Uterus (tissue), 4 donors: ENCODE results near the gene PPCDC. TPM values are rescaled to one million over a fixed set of nuclear protein-coding genes. Genes with fewer than 3 reads are reported as not detected.
A peak's percentile ranks its signal among the peaks of the same experiment; 100 is the strongest.

Experiments used
- DNase-seq, 2 donors: peaks; one replicate each; pipeline ENCODE4 v3.0.0-alpha.2; 2019 to 2020
- H3K27ac ChIP-seq, 2 donors: fragments of 200-600 bp; sonication (generic); 1 replicate in 1 of 2; 2 replicates in 1 of 2; pipeline ENCODE4 v1.5.1; 2016 to 2018
- H3K27me3 ChIP-seq, 2 donors: fragments of 200-600 bp; sonication (generic); one replicate each; pipeline ENCODE4 v1.5.1; 2018 to 2019; ENCODE audit warnings: control low read depth in 1 of 2
- H3K36me3 ChIP-seq, 2 donors: fragments of 200-600 bp; sonication (generic); one replicate each; pipeline ENCODE4 v1.5.1; 2019; ENCODE audit warnings: control low read depth in 1 of 2
- H3K4me1 ChIP-seq, 2 donors: fragments of 200-600 bp; sonication (generic); one replicate each; pipeline ENCODE4 v1.5.1; 2018 to 2019; ENCODE audit warnings: control low read depth in 1 of 2
- H3K4me3 ChIP-seq, 2 donors: fragments of 200-600 bp; sonication (generic); 1 replicate in 1 of 2; 2 replicates in 1 of 2; pipeline ENCODE4 v1.5.1; 2018 to 2019; ENCODE audit warnings: mild to moderate bottlenecking in 1 of 2
- H3K9me3 ChIP-seq, 2 donors: fragments of 200-600 bp; sonication (generic); one replicate each; pipeline ENCODE4 v1.5.1; 2019; ENCODE audit warnings: control low read depth in 1 of 2
- POLR2A ChIP-seq, 2 donors: fragments of 450-650 bp; IDR thresholded peaks; one replicate each; pipeline ENCODE4 v1.6.1; 2016; ENCODE audit warnings: antibody characterized with exemption in 2 of 2, mild to moderate bottlenecking in 1 of 2, moderate library complexity in 1 of 2
- intact Hi-C: fragments of 100-400 bp; cut with DNase I; formaldehyde crosslinking; loops from one replicate; pipeline ENCODE4 v1.15.1; 2023; ENCODE audit warnings: low total_unique reads
- total RNA-seq, 4 donors: library from RNA; depleted of rRNA in 3 of 4; stranded (reverse); fragments of >200 nt in 3 of 4; gene quantifications; one replicate each; pipeline versions ENCODE4 v1.1.0 to v1.2.4, GENCODE V29; 2014 to 2023
- TF ChIP-seq, protein P1 (sequence below), 4 experiments: fragments of 200-600 bp in 2 of 4; fragments of 450-650 bp in 2 of 4; sonication (generic) in 2 of 4; IDR thresholded peaks; one replicate each; pipeline ENCODE4 v1.5.1; 2016 to 2019; ENCODE audit warnings: antibody characterized with exemption in 4 of 4, mild to moderate bottlenecking in 2 of 4, moderate library complexity in 1 of 4
- donor health status: DM: yes; HTN: yes; CAD: no.

The PPCDC gene
- total RNA-seq, 4 donors from 2014 or later: 1.2 to 22.8 (median 6.9) TPM

DNA sequence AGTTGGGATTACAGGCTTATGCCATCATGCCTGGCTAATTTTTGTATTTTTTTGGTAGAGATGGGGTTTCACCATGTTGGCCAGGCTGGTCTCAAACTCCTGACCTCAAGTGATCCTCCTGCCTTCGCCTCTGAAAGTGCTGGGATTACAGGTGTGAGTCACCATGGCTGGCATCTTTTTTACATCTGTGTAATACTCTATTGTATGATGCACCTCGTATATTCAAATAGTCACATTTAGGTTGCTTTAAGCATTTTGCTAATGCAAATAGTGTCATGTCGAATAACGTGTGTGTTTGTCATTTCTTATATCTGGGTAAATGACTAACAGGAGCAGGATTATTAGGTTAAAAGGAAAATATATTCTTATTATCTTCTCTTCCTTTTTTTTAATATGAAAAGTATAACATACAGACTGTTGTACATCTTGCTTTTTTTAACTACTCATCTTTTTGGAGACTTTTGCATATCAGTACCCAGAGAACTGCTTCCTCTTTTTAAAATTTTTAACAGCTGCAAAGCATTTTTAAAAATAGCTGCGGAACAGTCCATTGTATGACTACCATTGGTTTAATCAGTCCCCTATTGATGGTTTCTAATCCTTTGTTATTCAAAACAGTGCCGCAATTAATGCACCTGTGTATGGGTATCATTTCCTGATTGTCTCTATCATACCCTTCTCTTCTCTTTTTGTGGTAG, 14.6 kb upstream of the PPCDC start:
- Histone ChIP-seq H3K4me1 (no peaks in the 10 kb centered on the region), H3K27ac (no peak overlapping the region), H3K9me3 (no peaks in the 10 kb centered on the region), H3K36me3 (no peaks in the 10 kb centered on the region), H3K4me3 (no peak overlapping the region), H3K27me3 (no peaks in the 10 kb centered on the region)
- intact Hi-C loops: no loop called here
- no peak for DNase-seq
- no peak for TF ChIP-seq POLR2A (IDR thresholded peaks at IDR 0.05)
- TF ChIP-seq, protein P1, sequence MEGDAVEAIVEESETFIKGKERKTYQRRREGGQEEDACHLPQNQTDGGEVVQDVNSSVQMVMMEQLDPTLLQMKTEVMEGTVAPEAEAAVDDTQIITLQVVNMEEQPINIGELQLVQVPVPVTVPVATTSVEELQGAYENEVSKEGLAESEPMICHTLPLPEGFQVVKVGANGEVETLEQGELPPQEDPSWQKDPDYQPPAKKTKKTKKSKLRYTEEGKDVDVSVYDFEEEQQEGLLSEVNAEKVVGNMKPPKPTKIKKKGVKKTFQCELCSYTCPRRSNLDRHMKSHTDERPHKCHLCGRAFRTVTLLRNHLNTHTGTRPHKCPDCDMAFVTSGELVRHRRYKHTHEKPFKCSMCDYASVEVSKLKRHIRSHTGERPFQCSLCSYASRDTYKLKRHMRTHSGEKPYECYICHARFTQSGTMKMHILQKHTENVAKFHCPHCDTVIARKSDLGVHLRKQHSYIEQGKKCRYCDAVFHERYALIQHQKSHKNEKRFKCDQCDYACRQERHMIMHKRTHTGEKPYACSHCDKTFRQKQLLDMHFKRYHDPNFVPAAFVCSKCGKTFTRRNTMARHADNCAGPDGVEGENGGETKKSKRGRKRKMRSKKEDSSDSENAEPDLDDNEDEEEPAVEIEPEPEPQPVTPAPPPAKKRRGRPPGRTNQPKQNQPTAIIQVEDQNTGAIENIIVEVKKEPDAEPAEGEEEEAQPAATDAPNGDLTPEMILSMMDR (IDR thresholded peaks at IDR 0.05): no peak

DNA sequence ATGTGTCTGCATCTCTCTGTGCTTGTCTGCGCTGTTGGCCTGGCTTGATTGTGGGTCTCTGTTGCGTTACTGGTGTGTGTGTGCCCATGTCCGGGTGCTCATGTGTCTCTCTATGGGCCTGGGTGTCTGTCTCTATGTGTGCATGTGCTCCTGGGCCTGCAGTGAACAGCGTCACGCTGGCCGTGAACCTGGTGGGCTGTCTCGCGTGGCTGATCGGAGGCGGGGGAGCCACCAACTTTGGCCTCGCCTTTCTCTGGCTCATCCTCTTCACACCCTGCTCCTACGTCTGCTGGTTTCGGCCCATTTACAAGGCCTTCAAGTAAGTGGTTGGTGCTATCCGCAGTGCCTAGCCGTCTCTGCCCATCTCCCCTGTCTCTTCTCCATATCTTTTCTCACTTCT, 7.0 kb upstream of the PPCDC start:
- Histone ChIP-seq H3K27me3 (no peaks in the 10 kb centered on the region), H3K4me1 (no peaks in the 10 kb centered on the region), H3K36me3 (no peaks in the 10 kb centered on the region), H3K4me3 (no peak overlapping the region), H3K27ac (no peak overlapping the region), H3K9me3 (no peaks in the 10 kb centered on the region)
- intact Hi-C loops: no loop called here
- TF ChIP-seq POLR2A (IDR thresholded peaks at IDR 0.05): no peak
- TF ChIP-seq, protein P1 (IDR thresholded peaks at IDR 0.05): no peak
- no peak for DNase-seq

DNA sequence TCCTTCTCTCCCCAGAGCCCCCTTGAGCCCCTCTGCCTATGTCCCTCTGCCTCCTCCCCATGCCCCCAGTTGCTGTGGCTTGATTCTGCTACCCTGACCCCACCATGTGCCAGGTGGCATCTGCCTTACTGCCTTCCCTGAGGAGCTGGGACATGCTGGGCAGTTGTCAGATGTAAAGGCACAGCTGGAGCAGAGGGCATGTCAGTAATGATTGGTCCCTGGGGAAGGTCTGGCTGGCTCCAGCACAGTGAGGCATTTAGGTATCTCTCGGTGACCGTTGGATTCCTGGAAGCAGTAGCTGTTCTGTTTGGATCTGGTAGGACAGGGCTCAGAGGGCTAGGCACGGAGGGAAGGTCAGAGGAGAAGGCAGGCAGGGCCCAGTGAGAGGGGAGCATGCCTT, 3.5 kb upstream of the PPCDC start:
- Histone ChIP-seq H3K4me1 (peaks cover 0 to 6% of the 10 kb centered on the region in 2 donors), H3K27me3 (no peaks in the 10 kb centered on the region), H3K4me3 (no peak overlapping the region), H3K36me3 (no peaks in the 10 kb centered on the region), H3K9me3 (no peaks in the 10 kb centered on the region), H3K27ac (no peak overlapping the region)
- intact Hi-C loops: no loop called here
- no peak for DNase-seq
- TF ChIP-seq POLR2A (IDR thresholded peaks at IDR 0.05): no peak
- TF ChIP-seq, protein P1 (IDR thresholded peaks at IDR 0.05): no peak

DNA sequence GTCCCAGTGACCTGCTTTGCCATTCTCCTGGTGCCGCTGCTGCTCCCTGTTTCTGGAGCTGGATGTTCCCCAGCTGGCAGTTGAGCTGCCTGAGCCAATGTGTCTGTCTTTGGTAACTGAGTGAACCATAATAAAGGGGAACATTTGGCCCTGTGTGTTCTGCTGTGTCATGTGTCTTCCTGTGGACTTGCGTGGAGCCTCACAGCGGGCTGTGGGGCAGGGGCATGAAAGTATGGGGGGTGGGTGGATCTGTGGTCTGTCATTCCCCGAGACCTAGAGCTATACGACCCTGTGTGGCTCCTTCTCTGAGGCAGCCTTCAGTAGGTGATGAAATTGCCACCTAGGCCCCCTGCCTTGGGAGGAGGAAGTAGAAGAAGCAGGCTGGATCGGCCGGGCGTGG, 2.0 kb upstream of the PPCDC start:
- TF ChIP-seq, protein P1 (IDR thresholded peaks at IDR 0.05): no peak
- TF ChIP-seq POLR2A (IDR thresholded peaks at IDR 0.05): no peak
- Histone ChIP-seq H3K4me3 (no peak overlapping the region), H3K36me3 (no peaks in the 10 kb centered on the region), H3K4me1 (peaks cover 0 to 6% of the 10 kb centered on the region in 2 donors), H3K27me3 (no peaks in the 10 kb centered on the region), H3K9me3 (no peaks in the 10 kb centered on the region), H3K27ac (no peak overlapping the region)
- intact Hi-C loops: no loop called here
- no peak for DNase-seq

DNA sequence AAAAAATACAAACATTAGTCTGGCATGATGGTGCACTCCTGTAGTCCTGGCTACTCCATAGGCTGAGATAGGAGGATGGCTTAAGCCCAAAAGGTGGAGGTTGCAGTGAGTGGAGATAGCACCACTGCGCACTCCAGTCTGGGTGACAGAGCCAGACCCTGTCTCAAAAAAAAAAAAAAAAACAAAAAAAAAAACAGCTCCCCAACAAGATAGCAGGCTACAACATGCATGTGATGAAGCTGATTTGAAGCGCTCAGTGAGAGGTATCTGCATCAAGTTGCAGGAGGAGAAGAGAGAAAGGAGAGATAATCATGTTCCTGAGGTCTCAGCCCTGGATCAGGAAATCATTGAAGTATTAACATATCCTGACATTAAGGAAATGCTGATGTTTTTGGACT, 608 bp upstream of the PPCDC start:
- Histone ChIP-seq H3K36me3 (no peaks in the 10 kb centered on the region), H3K4me1 (peaks cover 0 to 6% of the 10 kb centered on the region in 2 donors), H3K27ac (peak overlapping the region in 1 of 2 donors; percentile 91), H3K9me3 (no peaks in the 10 kb centered on the region), H3K27me3 (no peaks in the 10 kb centered on the region), H3K4me3 (no peak overlapping the region)
- TF ChIP-seq POLR2A (IDR thresholded peaks at IDR 0.05): no peak
- TF ChIP-seq, protein P1 (IDR thresholded peaks at IDR 0.05): no peak
- intact Hi-C loops: no loop called here
- no peak for DNase-seq
